CD14-positive monocyte (primary cell): ENCODE results near the gene NLGN1. TPM values are rescaled to one million over a fixed set of nuclear protein-coding genes. Genes with fewer than 3 reads are reported as not detected.
"Not testable (repeated sequence)": the region's sequence is repeated elsewhere in the genome, so short reads cannot be mapped to it uniquely, and the experiment has no call there.

Experiments used
- DNase-seq, 3 donors: peaks; one replicate each; pipeline ENCODE4 v3.0.0-alpha.2; 2011 to 2022
- H2AFZ ChIP-seq: 2 replicates; pipeline ENCODE4 v1.6.0; 2012; ENCODE audit warnings: mild to moderate bottlenecking, low read depth, low read length, inconsistent platforms; ENCODE audit not compliant: insufficient read depth, poor library complexity, severe bottlenecking
- H3K27ac ChIP-seq, 2 donors: 1 replicate in 1 of 2; 2 replicates in 1 of 2; pipeline ENCODE4 v1.5.1; 2012 to 2013; ENCODE audit warnings: low read length in 2 of 2, control low read depth in 1 of 2, inconsistent platforms in 1 of 2, low read depth in 1 of 2, mild to moderate bottlenecking in 1 of 2
- H3K27me3 ChIP-seq, 2 donors: one replicate each; pipeline versions ENCODE4 v1.6.0 to v1.6.1; 2011 to 2013; ENCODE audit warnings: low read length in 2 of 2; ENCODE audit not compliant: control insufficient read depth in 2 of 2, insufficient read depth in 2 of 2
- H3K36me3 ChIP-seq, 2 donors: replicated peaks in 1 of 2; 1 replicate in 1 of 2; 2 replicates in 1 of 2; pipeline versions ENCODE4 v1.5.1 to v1.6.1; 2012 to 2013; ENCODE audit warnings: low read length in 2 of 2, control low read depth in 1 of 2, inconsistent platforms in 1 of 2, mild to moderate bottlenecking in 1 of 2; ENCODE audit not compliant: insufficient read depth in 2 of 2, control insufficient read depth in 1 of 2
- H3K4me1 ChIP-seq, 2 donors: 1 replicate in 1 of 2; 2 replicates in 1 of 2; pipeline versions ENCODE4 v1.5.1 to v1.6.1; 2012 to 2013; ENCODE audit warnings: low read length in 2 of 2, control low read depth in 1 of 2, inconsistent platforms in 1 of 2, mild to moderate bottlenecking in 1 of 2, moderate library complexity in 1 of 2; ENCODE audit not compliant: insufficient read depth in 2 of 2, control insufficient read depth in 1 of 2
- H3K4me2 ChIP-seq: replicated peaks from 2 replicates; pipeline ENCODE3; 2012; ENCODE audit warnings: low read length, moderate library complexity, mild to moderate bottlenecking; ENCODE audit not compliant: poor library complexity, severe bottlenecking; ENCODE audit errors: extremely low read depth
- H3K4me3 ChIP-seq, 3 experiments: fragments of 200-600 bp in 1 of 3; sonication (generic) in 1 of 3; replicated peaks in 1 of 3; 1 replicate in 2 of 3; 2 replicates in 1 of 3; pipeline ENCODE4 v1.5.1; 2011 to 2013; ENCODE audit warnings: low read length in 3 of 3, mild to moderate bottlenecking in 3 of 3, control low read depth in 2 of 3, low read depth in 2 of 3, inconsistent platforms in 1 of 3, moderate library complexity in 1 of 3
- H3K79me2 ChIP-seq: 2 replicates; pipeline ENCODE4 v1.6.0; 2012; ENCODE audit warnings: mild to moderate bottlenecking, control low read depth, inconsistent platforms, low read length, moderate library complexity; ENCODE audit not compliant: insufficient read depth
- H3K9ac ChIP-seq: 2 replicates; pipeline ENCODE4 v1.6.0; 2017; ENCODE audit warnings: low read length, mild to moderate bottlenecking; ENCODE audit not compliant: insufficient read depth, poor library complexity, severe bottlenecking
- H3K9me3 ChIP-seq, 2 donors: replicated peaks in 1 of 2; 1 replicate in 1 of 2; 2 replicates in 1 of 2; pipeline versions ENCODE4 v1.5.1 to v1.6.1; 2012 to 2013; ENCODE audit warnings: low read length in 2 of 2, control low read depth in 1 of 2; ENCODE audit not compliant: control insufficient read depth in 1 of 2, insufficient read depth in 1 of 2
- H4K20me1 ChIP-seq: 2 replicates; pipeline ENCODE4 v1.6.0; 2012; ENCODE audit warnings: mild to moderate bottlenecking, low read length, control low read depth, moderate library complexity; ENCODE audit not compliant: insufficient read depth
- H3K27ac Mint-ChIP-seq, 7 donors: one replicate each; pipeline ENCODE4 v1.8.0; 2020; ENCODE audit warnings: mild to moderate bottlenecking in 7 of 7, mixed read lengths in 7 of 7, moderate library complexity in 6 of 7, inconsistent platforms in 2 of 7
- H3K27me3 Mint-ChIP-seq, 3 donors: one replicate each; pipeline ENCODE4 v1.8.0; 2021 to 2022; ENCODE audit warnings: low read depth in 3 of 3, mild to moderate bottlenecking in 3 of 3, mixed read lengths in 3 of 3, moderate library complexity in 3 of 3, inconsistent platforms in 1 of 3
- H3K36me3 Mint-ChIP-seq, 2 donors: one replicate each; pipeline ENCODE4 v1.8.0; 2020; ENCODE audit warnings: mixed read lengths in 2 of 2, inconsistent platforms in 1 of 2, mild to moderate bottlenecking in 1 of 2
- H3K4me1 Mint-ChIP-seq: one replicate; pipeline ENCODE4 v1.8.0; 2020; ENCODE audit warnings: mild to moderate bottlenecking, mixed read lengths
- H3K4me3 Mint-ChIP-seq, 2 donors: one replicate each; pipeline ENCODE4 v1.8.0; 2020; ENCODE audit warnings: mild to moderate bottlenecking in 2 of 2, mixed read lengths in 2 of 2, moderate library complexity in 1 of 2
- H3K9me3 Mint-ChIP-seq, 7 donors: one replicate each; pipeline ENCODE4 v1.8.0; 2020 to 2022; ENCODE audit warnings: mixed read lengths in 7 of 7, mild to moderate bottlenecking in 6 of 7, moderate library complexity in 6 of 7, inconsistent platforms in 2 of 7
- CTCF ChIP-seq: fragments of 200-600 bp; IDR thresholded peaks from one replicate; pipeline ENCODE4 v1.8.0; 2022; ENCODE audit warnings: antibody characterized with exemption, mild to moderate bottlenecking
- WGBS: methylation state at CpG from one replicate; pipeline ENCODE4 v1.1.5; 2013; ENCODE audit warnings: missing lambda C conversion rate; ENCODE audit not compliant: insufficient coverage; 5-methylcytosine and 5-hydroxymethylcytosine counted together
- intact Hi-C, 2 donors: fragments of 100-400 bp; cut with micrococcal nuclease; formaldehyde crosslinking; loops; one replicate each; pipeline versions ENCODE4 v1.15.0 to v1.15.1; 2023
- polyA plus RNA-seq, 3 donors: library from polyadenylated mRNA; depleted of rRNA in 1 of 3; unstranded in 2 of 3; stranded (reverse) in 1 of 3; fragments of 300-500 nt in 2 of 3; fragments of >200 nt in 1 of 3; fragmentation: Illumina TruSeq in 2 of 3; gene quantifications; 1 replicate in 2 of 3; 2 replicates in 1 of 3; pipeline ENCODE4 v1.2.3, GENCODE V29; 2012 to 2021

Gene NLGN1
- polyA plus RNA-seq, 3 donors: not detected

GRCh38 chr3:173380681-173381080 lies 16.9 kb upstream of the NLGN1 start:
- no peaks in the 10 kb centered on the region for H3K36me3 Mint-ChIP-seq
- no peaks in the 10 kb centered on the region for H3K4me1 ChIP-seq
- no peak overlapping the region for H3K27ac ChIP-seq
- no peak overlapping the region for H3K27ac Mint-ChIP-seq
- H2AFZ ChIP-seq: no peak overlapping the region
- no peaks in the 10 kb centered on the region for H3K36me3 ChIP-seq
- peaks cover 0 to 4% (median 1%) of the 10 kb centered on the region in 3 donors for H3K27me3 Mint-ChIP-seq
- H3K4me2 ChIP-seq: no peak overlapping the region
- DNase-seq: no peak
- H3K4me1 Mint-ChIP-seq: no peaks in the 10 kb centered on the region
- H4K20me1 ChIP-seq: no peaks in the 10 kb centered on the region
- intact Hi-C loops: no loop called here
- H3K9me3 Mint-ChIP-seq: peaks cover 0 to 10% (median 6%) of the 10 kb centered on the region in 7 donors
- no peak overlapping the region for H3K9ac ChIP-seq
- peaks cover 0 to 2% of the 10 kb centered on the region in 2 donors for H3K9me3 ChIP-seq
- H3K27me3 ChIP-seq: no peaks in the 10 kb centered on the region
- H3K4me3 Mint-ChIP-seq: no peak overlapping the region
- no peak overlapping the region for H3K4me3 ChIP-seq
- TF ChIP-seq CTCF: no peak
- no CpG with 5 or more reads among the region's 3 CpGs for WGBS
- no peaks in the 10 kb centered on the region for H3K79me2 ChIP-seq

GRCh38 chr3:173381936-173382335 lies 15.6 kb upstream of the NLGN1 start:
- H3K4me3 ChIP-seq, DNase-seq, H2AFZ ChIP-seq, H3K27me3 Mint-ChIP-seq, H3K36me3 ChIP-seq, H3K27ac ChIP-seq, H3K4me1 Mint-ChIP-seq, H3K79me2 ChIP-seq, H3K36me3 Mint-ChIP-seq, H3K4me1 ChIP-seq, H3K4me3 Mint-ChIP-seq, H3K4me2 ChIP-seq, H3K9ac ChIP-seq, H3K27ac Mint-ChIP-seq, intact Hi-C loops, H4K20me1 ChIP-seq, H3K27me3 ChIP-seq, H3K9me3 ChIP-seq: not testable (repeated sequence)
- H3K9me3 Mint-ChIP-seq: peaks cover 4 to 15% (median 7%) of the 10 kb centered on the region in 7 donors
- 100% methylated on average over 1 of the region's 5 CpGs for WGBS
